ENCODE results near the gene LZTS3.

The LZTS3 gene

GRCh38 chr20:3173610-3174441, 477 bp upstream of the LZTS3 start:
- Histone ChIP-seq H3K36me3 (ENCODE audit: control insufficient read depth in 1 of 2, insufficient read depth in 2 of 2, low read length in 2 of 2) (no peaks in the 10 kb centered on the region), H3K27me3 (ENCODE audit: low read depth, low read length) (no peaks in the 10 kb centered on the region), H3K27ac (ENCODE audit: low read length) (peak overlapping the region; percentile 5), H3K9me3 (ENCODE audit: control insufficient read depth in 1 of 2, low read length in 2 of 2) (no peaks in the 10 kb centered on the region), H3K4me3 (ENCODE audit: low read depth in 1 of 2, low read length in 2 of 2) (peak overlapping the region; percentile 77 to 100), H3K4me1 (ENCODE audit: control insufficient read depth in 1 of 2, insufficient read depth in 2 of 2, low read length in 2 of 2) (peaks cover 0 to 9% of the 10 kb centered on the region in 2 donors)

- no peak overlapping the region for H3K27ac ChIP-seq (ENCODE audit: low read length)
- peak overlapping the region in 1 of 2 donors; percentile 100 for H3K4me3 ChIP-seq (ENCODE audit: low read depth in 1 of 2, low read length in 2 of 2)
- H3K27me3 ChIP-seq (ENCODE audit: low read depth, low read length) = no peaks in the 10 kb centered on the region
Observed at GRCh38 chr20:3172126-3172932, 1.0 kb downstream of the LZTS3 start.

GRCh38 chr20:3171391-3172125, 1.8 kb downstream of the LZTS3 start:
- H3K9me3 ChIP-seq (ENCODE audit: control insufficient read depth in 1 of 2, low read length in 2 of 2) = no peaks in the 10 kb centered on the region
- H3K27me3 ChIP-seq (ENCODE audit: low read depth, low read length) = no peaks in the 10 kb centered on the region
- peaks cover 0 to 9% of the 10 kb centered on the region in 2 donors for H3K4me1 ChIP-seq (ENCODE audit: control insufficient read depth in 1 of 2, insufficient read depth in 2 of 2, low read length in 2 of 2)
- no peaks in the 10 kb centered on the region for H3K36me3 ChIP-seq (ENCODE audit: control insufficient read depth in 1 of 2, insufficient read depth in 2 of 2, low read length in 2 of 2)
- no peak overlapping the region for H3K27ac ChIP-seq (ENCODE audit: low read length)
- H3K4me3 ChIP-seq (ENCODE audit: low read depth in 1 of 2, low read length in 2 of 2) = no peak overlapping the region

More at GRCh38 chr20:3172126-3172932, 1.0 kb downstream of the LZTS3 start:
- Histone ChIP-seq H3K4me1 (ENCODE audit: control insufficient read depth in 1 of 2, insufficient read depth in 2 of 2, low read length in 2 of 2) (peaks cover 0 to 9% of the 10 kb centered on the region in 2 donors), H3K36me3 (ENCODE audit: control insufficient read depth in 1 of 2, insufficient read depth in 2 of 2, low read length in 2 of 2) (no peaks in the 10 kb centered on the region), H3K9me3 (ENCODE audit: control insufficient read depth in 1 of 2, low read length in 2 of 2) (no peaks in the 10 kb centered on the region)

- H3K4me1 ChIP-seq (ENCODE audit: control insufficient read depth in 1 of 2, insufficient read depth in 2 of 2, low read length in 2 of 2) = peaks cover 0 to 17% of the 10 kb centered on the region in 2 donors
- H3K36me3 ChIP-seq (ENCODE audit: control insufficient read depth in 1 of 2, insufficient read depth in 2 of 2, low read length in 2 of 2) = no peaks in the 10 kb centered on the region
- no peaks in the 10 kb centered on the region for H3K27me3 ChIP-seq (ENCODE audit: low read depth, low read length)
- H3K4me3 ChIP-seq (ENCODE audit: low read depth in 1 of 2, low read length in 2 of 2) = no peak overlapping the region
- no peaks in the 10 kb centered on the region for H3K9me3 ChIP-seq (ENCODE audit: control insufficient read depth in 1 of 2, low read length in 2 of 2)
- H3K27ac ChIP-seq (ENCODE audit: low read length) = no peak overlapping the region
Observed at GRCh38 chr20:3168829-3169590, 4.3 kb downstream of the LZTS3 start.

GRCh38 chr20:3168079-3168828, 5.1 kb downstream of the LZTS3 start:
- no peaks in the 10 kb centered on the region for H3K9me3 ChIP-seq (ENCODE audit: control insufficient read depth in 1 of 2, low read length in 2 of 2)
- H3K4me1 ChIP-seq (ENCODE audit: control insufficient read depth in 1 of 2, insufficient read depth in 2 of 2, low read length in 2 of 2) = peaks cover 0 to 17% of the 10 kb centered on the region in 2 donors
- no peak overlapping the region for H3K27ac ChIP-seq (ENCODE audit: low read length)
- no peaks in the 10 kb centered on the region for H3K27me3 ChIP-seq (ENCODE audit: low read depth, low read length)
- no peaks in the 10 kb centered on the region for H3K36me3 ChIP-seq (ENCODE audit: control insufficient read depth in 1 of 2, insufficient read depth in 2 of 2, low read length in 2 of 2)
- no peak overlapping the region for H3K4me3 ChIP-seq (ENCODE audit: low read depth in 1 of 2, low read length in 2 of 2)

- Histone ChIP-seq H3K9me3 (ENCODE audit: control insufficient read depth in 1 of 2, low read length in 2 of 2) (no peaks in the 10 kb centered on the region), H3K27me3 (ENCODE audit: low read depth, low read length) (no peaks in the 10 kb centered on the region), H3K4me3 (ENCODE audit: low read depth in 1 of 2, low read length in 2 of 2) (no peak overlapping the region), H3K36me3 (ENCODE audit: control insufficient read depth in 1 of 2, insufficient read depth in 2 of 2, low read length in 2 of 2) (no peaks in the 10 kb centered on the region), H3K4me1 (ENCODE audit: control insufficient read depth in 1 of 2, insufficient read depth in 2 of 2, low read length in 2 of 2) (peaks cover 0 to 17% of the 10 kb centered on the region in 2 donors), H3K27ac (ENCODE audit: low read length) (no peak overlapping the region)
Observed at GRCh38 chr20:3167738-3168078, 5.6 kb downstream of the LZTS3 start.

GRCh38 chr20:3166913-3167342, 6.4 kb downstream of the LZTS3 start:
- H3K9me3 ChIP-seq (ENCODE audit: control insufficient read depth in 1 of 2, low read length in 2 of 2) = no peaks in the 10 kb centered on the region
- H3K27ac ChIP-seq (ENCODE audit: low read length) = no peak overlapping the region
- H3K36me3 ChIP-seq (ENCODE audit: control insufficient read depth in 1 of 2, insufficient read depth in 2 of 2, low read length in 2 of 2) = no peaks in the 10 kb centered on the region
- no peaks in the 10 kb centered on the region for H3K27me3 ChIP-seq (ENCODE audit: low read depth, low read length)
- no peak overlapping the region for H3K4me3 ChIP-seq (ENCODE audit: low read depth in 1 of 2, low read length in 2 of 2)
- H3K4me1 ChIP-seq (ENCODE audit: control insufficient read depth in 1 of 2, insufficient read depth in 2 of 2, low read length in 2 of 2) = peaks cover 0 to 9% of the 10 kb centered on the region in 2 donors

- no peaks in the 10 kb centered on the region for H3K27me3 ChIP-seq (ENCODE audit: low read depth, low read length)
- H3K9me3 ChIP-seq (ENCODE audit: control insufficient read depth in 1 of 2, low read length in 2 of 2) = no peaks in the 10 kb centered on the region
- H3K27ac ChIP-seq (ENCODE audit: low read length) = no peak overlapping the region
- H3K4me1 ChIP-seq (ENCODE audit: control insufficient read depth in 1 of 2, insufficient read depth in 2 of 2, low read length in 2 of 2) = peaks cover 0 to 9% of the 10 kb centered on the region in 2 donors
- no peak overlapping the region for H3K4me3 ChIP-seq (ENCODE audit: low read depth in 1 of 2, low read length in 2 of 2)
- H3K36me3 ChIP-seq (ENCODE audit: control insufficient read depth in 1 of 2, insufficient read depth in 2 of 2, low read length in 2 of 2) = no peaks in the 10 kb centered on the region
Observed at GRCh38 chr20:3166338-3166912, 6.9 kb downstream of the LZTS3 start.

GRCh38 chr20:3165473-3166337, 7.6 kb downstream of the LZTS3 start:
- Histone ChIP-seq H3K27me3 (ENCODE audit: low read depth, low read length) (no peaks in the 10 kb centered on the region), H3K4me1 (ENCODE audit: control insufficient read depth in 1 of 2, insufficient read depth in 2 of 2, low read length in 2 of 2) (peaks cover 0 to 9% of the 10 kb centered on the region in 2 donors), H3K4me3 (ENCODE audit: low read depth in 1 of 2, low read length in 2 of 2) (no peak overlapping the region), H3K36me3 (ENCODE audit: control insufficient read depth in 1 of 2, insufficient read depth in 2 of 2, low read length in 2 of 2) (no peaks in the 10 kb centered on the region), H3K9me3 (ENCODE audit: control insufficient read depth in 1 of 2, low read length in 2 of 2) (no peaks in the 10 kb centered on the region), H3K27ac (ENCODE audit: low read length) (no peak overlapping the region)
